Upper lobe of left lung (tissue), 4 donors: ENCODE results near the gene PRKCA.
"Not testable (repeated sequence)": the region's sequence is repeated elsewhere in the genome, so short reads cannot be mapped to it uniquely, and the experiment has no call there.

ENCODE experiments used
- EP300 ChIP-seq, 4 donors: sonication (generic); formaldehyde crosslinking; IDR thresholded peaks; one replicate each; pipeline ENCODE4 v1.5.1; 2017; ENCODE audit warnings: antibody characterized with exemption in 4 of 4, control low read depth in 2 of 4
- POLR2A ChIP-seq, 4 donors: fragments of 450-650 bp; IDR thresholded peaks; one replicate each; pipeline ENCODE4 v1.5.1; 2016 to 2017; ENCODE audit warnings: antibody characterized with exemption in 4 of 4, mild to moderate bottlenecking in 2 of 4
- POLR2AphosphoS5 ChIP-seq, 2 donors: sonication (generic); formaldehyde crosslinking; IDR thresholded peaks; one replicate each; pipeline ENCODE4 v1.5.1; 2017; ENCODE audit warnings: antibody characterized with exemption in 2 of 2
- TF ChIP-seq, protein P1 (sequence below), 6 experiments: fragments of 450-650 bp in 4 of 6; fragments of 200-600 bp in 2 of 6; sonication (generic) in 2 of 6; IDR thresholded peaks; one replicate each; pipeline ENCODE4 v1.5.1; 2016 to 2019; ENCODE audit warnings: antibody characterized with exemption in 6 of 6

- TF ChIP-seq, protein P1, sequence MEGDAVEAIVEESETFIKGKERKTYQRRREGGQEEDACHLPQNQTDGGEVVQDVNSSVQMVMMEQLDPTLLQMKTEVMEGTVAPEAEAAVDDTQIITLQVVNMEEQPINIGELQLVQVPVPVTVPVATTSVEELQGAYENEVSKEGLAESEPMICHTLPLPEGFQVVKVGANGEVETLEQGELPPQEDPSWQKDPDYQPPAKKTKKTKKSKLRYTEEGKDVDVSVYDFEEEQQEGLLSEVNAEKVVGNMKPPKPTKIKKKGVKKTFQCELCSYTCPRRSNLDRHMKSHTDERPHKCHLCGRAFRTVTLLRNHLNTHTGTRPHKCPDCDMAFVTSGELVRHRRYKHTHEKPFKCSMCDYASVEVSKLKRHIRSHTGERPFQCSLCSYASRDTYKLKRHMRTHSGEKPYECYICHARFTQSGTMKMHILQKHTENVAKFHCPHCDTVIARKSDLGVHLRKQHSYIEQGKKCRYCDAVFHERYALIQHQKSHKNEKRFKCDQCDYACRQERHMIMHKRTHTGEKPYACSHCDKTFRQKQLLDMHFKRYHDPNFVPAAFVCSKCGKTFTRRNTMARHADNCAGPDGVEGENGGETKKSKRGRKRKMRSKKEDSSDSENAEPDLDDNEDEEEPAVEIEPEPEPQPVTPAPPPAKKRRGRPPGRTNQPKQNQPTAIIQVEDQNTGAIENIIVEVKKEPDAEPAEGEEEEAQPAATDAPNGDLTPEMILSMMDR (IDR thresholded peaks at IDR 0.05) = not testable (repeated sequence)
- TF ChIP-seq EP300, POLR2A, POLR2AphosphoS5 (IDR thresholded peaks at IDR 0.05): not testable (repeated sequence)
Measured at GRCh38 chr17:66342263-66342662, 39.9 kb downstream of the PRKCA start.
